HG02973 (cell line): Measurements from ENCODE around the gene GALNT12.

ENCODE experiments used
- ATAC-seq: cut with Tn5 transposase; IDR thresholded peaks from one replicate; pipeline ENCODE4 v1.9.1; 2021; ENCODE audit warnings: moderate library complexity; ENCODE audit not compliant: unreplicated experiment

The GALNT12 gene

DNA sequence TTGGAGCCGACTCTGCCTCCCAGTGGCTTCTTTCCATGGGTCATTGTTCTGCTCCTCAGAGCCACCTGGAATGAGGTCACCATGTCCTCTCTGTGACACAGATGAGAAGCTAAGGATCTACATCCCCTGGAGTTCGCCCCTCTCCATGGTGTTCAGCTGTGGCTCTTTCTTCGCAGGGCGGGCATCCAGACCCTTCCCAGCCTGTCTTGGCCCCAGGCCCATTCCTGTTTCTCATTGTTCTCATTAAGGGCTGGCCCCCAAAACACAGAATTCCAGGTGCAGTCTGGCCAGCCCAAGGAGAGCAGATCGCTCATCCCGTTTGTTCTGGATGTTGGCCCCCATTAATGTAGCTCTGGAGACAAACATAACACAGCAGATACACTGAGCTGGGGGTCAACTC, 69.8 kb downstream of the GALNT12 start:
- ATAC-seq, result no peak

DNA sequence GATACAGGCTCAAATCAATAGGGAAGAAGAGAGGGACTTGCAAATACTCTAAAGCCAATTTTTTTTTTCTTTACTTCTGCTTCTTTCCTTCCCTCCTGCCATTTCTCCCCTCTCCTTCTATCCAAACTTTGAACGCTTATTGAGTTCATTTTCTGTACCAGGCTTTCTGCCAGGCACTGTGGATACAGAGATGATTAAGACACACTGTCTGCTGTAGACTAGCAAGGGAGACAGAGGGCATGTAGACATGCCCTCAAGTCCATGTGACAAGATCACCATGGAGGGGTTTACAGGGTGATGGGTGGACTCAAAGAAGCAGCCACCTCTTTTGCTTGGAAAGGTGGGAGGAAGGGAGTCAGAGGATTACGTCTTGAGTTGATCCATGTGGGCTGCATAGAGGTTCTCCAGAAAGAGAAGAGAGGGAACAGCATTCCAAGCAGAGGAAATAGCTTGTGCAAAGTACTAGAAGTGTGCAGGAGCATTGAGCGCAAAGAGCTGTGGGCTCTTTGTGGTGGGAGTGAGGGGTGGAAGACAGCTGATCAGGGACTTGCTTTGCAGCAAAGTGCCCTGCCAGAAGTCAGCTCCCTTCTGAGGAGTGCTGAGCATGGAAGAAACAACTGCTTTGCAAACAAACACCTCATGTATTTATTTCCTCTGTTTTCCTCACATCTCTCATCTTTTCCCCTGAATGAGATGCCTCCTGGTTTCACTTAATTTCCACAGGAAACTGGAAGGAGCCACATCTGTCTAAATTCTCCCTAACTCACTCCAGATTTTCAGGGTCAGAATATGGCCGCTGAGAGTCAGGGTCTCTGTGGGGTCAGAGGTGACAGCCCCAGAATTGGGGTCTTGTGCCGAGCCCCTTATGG, 71.9 kb downstream of the GALNT12 start:
- ATAC-seq, result no peak

DNA sequence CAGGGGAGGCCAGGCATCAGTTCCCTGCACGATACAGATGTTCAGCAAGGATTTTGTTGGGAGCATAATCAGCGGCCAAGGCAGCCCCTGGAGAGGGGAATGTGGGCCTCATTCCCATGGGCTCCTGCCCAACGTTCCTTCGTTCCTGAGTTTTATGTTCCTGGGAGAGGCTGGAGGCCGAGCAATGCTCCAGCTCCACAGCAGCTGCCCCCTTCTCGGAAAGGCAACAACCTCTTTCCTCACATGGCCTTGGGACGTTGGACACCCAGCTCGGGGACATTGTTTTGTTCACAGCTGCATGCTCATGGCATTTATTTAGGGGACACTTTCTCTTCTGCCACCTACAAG, 72.5 kb downstream of the GALNT12 start:
- no peak for ATAC-seq

DNA sequence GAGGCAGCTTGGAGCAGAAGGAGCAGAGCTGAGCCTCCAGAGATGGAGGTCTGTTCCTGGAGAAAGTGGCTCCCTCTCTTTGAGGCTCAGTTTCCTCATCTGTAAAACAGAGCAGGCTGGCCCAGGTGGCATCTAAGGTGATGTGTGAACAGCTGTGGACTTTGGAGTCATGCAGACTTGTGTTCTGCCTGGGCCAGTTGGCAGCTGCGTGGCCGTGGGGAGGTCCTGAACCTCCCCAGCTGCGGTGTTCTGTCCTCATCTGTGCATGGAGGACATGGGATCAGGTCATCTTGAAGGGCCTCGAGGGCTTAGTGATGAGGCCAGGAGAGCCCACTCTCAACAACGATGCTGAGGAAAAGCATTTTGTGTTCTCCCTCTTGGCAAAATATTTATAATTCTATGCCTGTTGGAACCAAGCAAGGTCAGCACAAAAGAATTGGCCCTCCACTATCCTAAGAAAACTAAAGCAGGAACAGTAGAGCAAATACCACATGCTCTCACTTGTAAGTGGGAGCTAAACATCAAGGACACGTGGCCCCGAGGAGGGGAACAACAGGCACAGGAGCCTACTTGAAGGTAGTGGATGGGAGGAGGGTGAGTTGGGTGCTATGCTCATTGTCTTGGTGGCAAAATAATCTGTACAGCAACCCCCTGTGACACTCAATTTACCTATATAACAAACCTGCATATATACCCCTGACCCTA, 73.0 kb downstream of the GALNT12 start:
- ATAC-seq, result no peak

DNA sequence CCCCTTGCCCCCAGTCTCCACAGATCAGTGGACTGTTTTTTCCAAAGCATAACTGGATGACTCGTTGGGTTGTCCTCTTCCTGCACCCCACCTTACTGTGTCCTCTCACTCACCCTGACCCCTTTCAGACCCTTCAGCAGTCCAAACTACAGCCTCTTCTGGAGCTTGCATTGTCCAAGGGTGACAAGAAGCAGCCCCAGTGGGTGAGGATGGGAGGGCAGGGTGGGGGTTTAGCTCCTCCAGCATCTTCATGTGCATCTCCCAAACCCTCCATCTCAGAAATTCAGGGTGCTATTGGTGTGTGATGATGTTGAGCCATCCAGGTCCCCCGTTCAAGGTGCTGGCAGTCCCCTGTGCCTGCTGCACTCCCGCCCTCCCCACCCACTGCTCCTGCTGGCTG, 73.9 kb downstream of the GALNT12 start:
- ATAC-seq, result no peak

DNA sequence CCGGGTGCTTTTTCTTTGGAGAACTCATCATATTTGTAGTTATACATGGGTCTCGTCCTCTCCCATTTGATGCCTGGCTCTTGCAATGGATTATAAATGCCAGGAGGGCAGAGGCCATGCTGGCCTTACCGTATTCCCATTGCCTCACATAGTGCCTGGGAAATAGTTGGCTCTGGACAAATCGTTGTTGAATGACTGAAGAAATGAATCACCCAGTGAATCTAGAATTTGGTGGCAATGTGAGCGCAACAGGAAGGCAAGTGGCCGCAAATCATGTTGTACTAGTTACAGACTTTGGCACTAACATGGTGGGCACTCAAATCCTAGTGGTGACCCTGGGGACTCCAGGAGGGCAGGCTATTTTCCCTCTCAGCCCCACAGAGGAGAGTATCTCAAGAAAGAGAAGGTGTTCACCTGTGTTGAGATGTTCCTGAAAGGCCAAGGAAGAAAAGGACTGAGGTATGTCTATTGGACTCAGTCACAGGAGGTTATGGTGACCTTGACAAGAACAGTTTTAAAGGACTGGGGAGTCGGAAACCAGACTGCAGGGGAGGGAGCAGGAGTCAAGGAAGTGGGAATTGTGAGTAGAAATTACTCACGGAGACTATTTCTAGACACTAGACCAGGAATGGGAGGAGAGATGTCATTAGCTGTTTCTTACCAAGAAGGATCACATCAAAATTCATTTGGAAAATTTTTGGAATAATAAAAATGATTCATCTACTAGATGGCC, 74.5 kb downstream of the GALNT12 start:
- no peak for ATAC-seq

DNA sequence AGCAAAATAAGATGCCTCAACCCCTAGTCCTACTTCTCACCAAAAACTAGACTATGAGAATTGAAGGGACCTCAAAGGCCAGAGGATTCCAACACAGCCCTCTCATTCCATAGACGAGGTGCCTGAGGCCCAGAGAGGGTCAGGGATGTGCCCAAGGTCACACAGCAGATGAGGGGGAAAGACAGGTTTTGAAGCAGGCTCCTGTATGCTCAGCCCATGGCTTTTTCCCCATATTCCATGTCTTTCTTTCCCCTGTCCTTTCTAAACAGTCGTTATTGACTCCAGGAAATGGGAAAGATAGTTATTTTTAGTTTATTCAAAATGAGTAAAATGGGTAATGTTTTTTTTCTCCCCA, 75.1 kb downstream of the GALNT12 start:
- ATAC-seq, result no peak

DNA sequence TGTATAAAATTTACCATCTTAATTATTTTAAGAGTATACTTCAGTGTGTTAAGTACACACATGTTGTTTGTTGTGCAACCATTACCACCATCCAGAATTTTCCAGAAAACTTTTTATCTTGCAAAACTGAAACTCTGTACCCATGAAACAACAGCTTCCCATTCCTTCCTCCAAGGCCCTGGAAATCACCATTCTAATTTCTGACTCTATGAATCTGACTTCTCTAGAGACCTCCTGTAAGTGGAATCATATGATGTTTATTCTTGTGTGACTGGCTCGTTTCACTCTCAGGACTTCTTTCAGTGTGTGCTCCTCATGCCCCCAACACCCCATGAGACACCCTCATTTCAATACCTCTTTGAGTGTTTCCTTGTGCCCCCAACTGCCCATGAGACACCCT, 75.8 kb downstream of the GALNT12 start:
- no peak for ATAC-seq

DNA sequence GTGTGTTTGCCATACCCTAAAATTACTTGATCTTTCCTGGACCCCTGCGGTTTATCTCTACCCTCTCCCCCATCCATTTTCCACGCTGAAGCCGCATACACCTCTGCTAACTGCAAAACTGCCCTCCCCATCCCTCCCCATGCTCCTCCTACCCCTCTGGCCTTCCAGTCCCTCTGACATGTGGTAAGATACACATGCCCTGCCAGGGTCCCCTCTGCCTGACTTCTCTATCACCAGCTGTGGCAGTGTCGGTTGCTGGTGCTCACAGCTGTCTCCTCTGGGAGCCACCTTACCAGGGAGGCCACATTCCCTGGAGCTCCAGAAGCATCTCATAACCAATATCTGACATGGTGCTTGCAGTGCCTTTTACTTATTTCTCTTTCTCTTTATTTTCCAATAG, 77.4 kb downstream of the GALNT12 start:
- ATAC-seq, result no peak

DNA sequence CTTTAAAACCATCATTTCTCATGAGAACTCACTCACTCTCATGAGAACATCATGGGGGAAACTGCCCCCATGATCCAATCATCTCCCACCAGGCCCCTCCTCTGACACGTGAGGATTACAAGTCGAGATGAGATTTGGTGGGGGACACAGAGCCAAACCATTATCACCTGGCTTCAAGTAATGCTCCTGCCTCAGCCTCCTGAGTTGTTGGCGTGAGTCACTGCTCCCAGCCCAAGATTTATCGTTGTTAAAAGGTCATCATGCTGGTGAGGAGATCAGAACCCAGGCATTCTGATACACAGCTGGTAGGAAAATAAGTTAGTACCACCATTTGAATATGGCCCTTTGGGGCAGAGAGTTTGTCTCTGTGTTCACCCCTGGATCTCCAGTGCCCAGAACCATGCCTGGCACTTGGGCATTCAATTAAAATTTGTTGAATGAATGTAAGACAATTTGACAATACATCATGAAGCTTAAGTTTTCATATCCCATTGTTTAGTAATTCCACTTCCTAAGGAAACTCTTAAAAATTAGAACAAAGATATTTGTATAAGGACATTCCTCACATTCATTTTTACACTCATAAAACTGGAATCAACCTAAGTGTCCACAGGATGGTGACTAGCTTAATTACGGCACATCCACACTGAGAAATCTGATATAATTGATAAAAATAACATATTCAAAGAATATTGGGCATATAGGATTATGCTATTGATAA, 78.3 kb downstream of the GALNT12 start:
- ATAC-seq, result no peak

DNA sequence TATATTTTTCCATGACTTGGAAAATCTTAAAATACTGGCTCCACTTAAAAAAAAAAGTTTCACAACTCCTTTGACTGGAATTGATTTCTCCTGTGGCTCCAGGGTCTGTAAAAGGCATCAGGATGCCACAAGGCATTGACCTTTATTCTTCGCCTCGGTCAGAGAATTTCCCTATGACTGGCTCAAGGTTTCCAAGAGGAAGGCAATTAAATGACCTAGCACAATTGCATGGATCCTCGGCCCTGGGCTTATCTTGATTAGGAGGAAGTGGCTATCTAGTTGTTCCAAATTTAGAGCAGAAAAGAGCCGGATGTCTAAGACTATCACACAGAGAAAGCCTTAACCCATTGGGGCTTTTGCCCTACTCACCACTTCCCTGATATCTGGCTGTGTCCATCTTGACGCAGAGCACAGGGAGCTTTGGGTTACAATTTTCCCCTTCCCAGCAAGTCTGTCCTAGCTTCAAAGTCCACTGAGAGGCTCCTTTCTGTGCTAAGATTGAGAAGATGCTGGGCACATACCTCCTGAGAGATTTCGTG, 79.3 kb downstream of the GALNT12 start:
- no peak for ATAC-seq

DNA sequence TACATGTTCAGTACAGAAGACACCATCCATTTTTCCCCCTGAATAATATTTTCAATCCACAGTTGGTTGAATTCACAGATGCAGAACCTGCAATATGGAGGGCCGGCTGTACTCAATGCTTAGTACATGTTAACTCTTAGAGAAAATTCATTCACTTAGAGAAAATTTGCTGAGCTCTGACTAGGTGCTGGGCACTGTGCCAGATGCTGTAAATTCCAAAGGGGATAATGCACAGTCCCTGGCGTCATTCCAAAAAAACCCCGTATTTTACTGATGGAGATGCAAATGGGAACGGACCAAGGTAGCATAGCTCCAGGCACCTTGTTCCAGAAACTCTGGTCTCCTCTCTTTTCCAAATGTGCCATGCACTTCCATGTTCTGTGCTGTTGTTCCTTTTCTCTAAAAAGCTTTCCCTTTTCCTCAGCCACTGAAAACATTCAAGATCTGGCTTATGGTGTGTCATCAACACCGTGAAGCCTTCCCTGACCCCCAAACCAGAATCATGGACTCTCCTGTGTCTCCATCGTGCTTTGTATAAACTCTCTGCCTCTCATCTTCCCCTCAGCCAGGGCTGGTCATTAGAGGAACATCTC, 80.5 kb downstream of the GALNT12 start:
- ATAC-seq, result no peak

DNA sequence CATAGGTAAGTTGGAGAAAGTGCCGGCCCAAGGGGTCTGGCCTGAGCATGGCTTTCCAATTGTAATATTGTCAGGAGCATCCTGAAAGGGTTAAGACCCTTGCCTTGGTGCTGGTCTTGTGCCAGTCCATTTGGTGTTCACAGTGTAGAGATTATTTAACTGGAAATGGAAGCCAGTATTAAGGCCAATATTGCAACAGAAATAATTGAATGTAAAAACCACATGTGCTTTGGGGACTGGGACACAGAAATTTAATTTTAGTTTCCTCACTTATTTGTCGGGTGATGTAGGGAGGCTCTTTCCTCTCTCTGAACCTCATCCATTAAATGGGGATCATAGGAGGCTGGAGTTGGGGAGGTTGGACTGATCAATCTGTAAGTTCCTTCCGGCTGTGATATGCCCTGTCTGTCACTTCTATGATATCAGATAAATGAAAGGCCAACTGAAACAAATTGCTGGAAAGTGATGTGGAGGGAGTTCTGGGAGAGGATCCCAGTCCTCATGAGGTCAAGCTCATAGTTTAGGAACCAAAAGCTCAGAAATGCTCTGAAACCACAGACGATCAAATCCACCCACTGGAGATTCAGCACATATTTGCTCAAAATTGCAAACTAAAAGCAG, 81.4 kb downstream of the GALNT12 start:
- ATAC-seq, result no peak

DNA sequence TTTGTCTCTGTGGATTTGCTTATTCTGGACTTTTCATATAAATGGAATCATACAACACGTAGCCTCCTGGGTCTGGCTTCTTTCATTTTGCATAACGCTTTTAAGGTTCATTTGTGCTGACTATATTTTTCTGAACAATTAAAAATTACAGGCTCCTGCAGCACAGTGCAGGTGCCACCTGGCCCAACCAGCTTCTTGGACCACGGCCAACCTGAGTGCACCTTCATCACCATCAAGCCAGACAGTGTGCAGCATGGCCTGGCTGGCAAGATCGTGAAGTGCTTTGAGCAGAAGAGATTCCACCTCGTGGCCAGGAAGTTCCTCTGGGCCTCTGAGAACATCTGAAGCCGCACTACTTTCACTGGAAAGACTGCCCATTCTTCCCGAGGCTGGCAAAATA, 82.8 kb downstream of the GALNT12 start:
- no peak for ATAC-seq

DNA sequence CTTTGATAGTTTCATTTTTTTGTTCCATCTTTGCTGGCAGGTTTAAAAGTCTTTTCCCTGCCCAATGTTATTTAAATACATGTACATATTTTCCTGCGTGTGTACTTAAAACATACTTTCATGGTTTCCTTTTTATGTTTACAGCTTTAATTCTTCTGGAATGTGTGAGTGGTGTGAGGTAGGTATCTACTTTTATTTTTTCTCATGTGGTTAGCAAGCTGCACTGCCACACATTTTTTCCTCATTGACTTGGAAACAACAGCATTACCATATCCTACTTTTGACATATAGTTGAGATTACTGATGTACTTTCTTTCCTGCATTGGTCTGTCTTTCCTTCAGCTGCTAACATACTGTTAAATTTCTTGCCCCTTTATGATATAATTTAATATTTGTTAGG, 84.8 kb downstream of the GALNT12 start:
- no peak for ATAC-seq

DNA sequence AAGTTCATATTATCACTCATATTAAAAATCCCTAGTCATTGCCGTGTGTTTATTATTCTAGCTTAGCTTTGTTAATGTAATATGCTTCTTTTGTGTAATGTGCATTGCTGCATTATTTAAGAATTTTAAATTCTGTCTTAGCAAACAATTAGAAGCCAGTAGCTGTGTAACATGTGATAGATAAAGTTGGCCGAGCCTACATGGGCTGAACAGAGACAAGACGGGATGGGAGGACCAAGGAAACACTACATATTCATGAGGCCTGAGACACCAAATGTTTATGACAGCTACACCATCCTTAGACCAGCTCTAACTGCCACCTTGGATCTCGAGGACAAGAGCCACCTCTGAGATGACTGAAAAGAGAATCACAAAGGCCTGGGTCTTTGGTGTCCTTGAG, 85.2 kb downstream of the GALNT12 start:
- ATAC-seq, result no peak

DNA sequence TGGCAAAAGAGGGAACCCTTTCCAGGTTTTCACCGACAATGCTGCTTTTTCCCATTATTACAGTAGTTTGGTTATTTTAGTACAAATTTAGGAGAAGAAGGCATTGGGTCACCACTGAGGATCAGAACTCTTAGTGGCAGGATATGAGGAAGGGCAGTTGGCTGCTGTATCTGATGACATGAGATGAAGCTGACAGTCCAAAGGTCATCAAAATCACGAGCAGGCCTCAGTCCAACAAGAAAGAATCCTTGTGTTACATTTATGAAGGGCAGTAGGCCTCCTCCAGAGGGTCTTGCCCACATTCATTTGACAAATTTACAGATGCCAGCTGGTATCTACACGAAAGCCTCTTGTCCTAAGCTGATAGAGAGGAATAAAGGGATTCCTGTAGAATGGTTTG, 86.7 kb downstream of the GALNT12 start:
- no peak for ATAC-seq

DNA sequence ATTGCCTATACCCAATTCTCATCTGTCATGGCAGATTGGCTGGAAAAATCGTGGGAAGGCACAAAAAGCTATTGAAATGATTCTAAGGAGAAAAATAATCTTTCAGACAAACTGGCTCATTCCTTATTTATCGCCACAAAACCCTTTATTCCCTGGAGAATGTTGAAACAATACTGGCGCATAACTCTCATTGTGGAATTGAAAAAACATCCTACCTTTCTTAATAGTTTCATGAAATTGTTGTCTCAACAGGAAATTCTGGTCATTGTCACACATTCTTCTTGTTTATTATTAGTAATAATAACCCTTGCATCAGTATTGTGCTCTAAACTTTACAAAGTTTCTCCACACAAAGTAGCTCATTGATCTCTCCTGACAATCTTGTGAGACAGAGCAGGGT, 87.3 kb downstream of the GALNT12 start:
- no peak for ATAC-seq

DNA sequence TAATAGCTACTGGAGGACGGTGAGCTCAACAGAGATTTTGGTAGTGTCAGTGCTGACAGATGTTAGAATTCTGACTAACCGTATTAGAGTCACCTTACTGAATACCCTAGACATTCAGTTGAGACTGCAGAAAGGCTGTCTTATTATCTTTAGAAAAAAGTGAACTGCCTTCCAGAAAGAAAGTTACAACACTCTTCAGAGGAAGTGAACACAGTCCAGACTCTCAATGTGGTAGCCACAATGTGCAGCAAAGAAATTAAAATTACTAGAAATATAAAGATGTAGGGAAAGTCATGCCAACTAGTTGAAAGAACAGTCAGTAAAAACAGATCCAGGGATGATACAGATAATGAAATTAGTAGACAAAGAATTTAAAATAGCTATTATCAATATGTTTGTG, 89.2 kb downstream of the GALNT12 start:
- no peak for ATAC-seq

DNA sequence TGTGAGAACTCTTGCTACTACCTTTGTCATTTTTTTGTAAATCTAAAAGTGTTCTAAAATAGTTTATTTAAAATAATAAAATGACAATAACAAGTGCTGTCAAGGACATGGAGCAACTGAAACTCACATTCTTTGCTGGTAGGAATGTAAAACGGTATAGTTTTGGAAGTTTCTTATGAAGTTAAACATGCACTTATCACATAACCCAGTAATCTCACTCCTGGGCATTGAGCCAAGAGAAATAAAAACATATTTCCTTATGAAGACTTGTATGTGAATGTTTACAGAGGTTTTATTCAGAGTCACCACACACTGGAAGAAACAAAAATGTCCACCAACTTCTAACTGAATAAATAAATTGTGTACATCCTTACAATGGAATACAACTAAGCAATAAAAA, 90.3 kb downstream of the GALNT12 start:
- no peak for ATAC-seq
